Fibroblast of lung (primary cell): ENCODE measurements around the gene DNAH3. TPM values are rescaled to one million over a fixed set of nuclear protein-coding genes. Genes with fewer than 3 reads are reported as not detected.

Experiments used
- DNase-seq, 2 donors: peaks; one replicate each; pipeline versions ENCODE4 v3.0.0 to v3.0.0-alpha.2; 2010; ENCODE audit warnings: low read depth in 2 of 2
- H2AFZ ChIP-seq: 2 replicates; pipeline ENCODE4 v1.5.1; 2012; ENCODE audit warnings: low read length, control low read depth, inconsistent platforms
- H3K27ac ChIP-seq: 2 replicates; pipeline ENCODE4 v1.5.1; 2011; ENCODE audit warnings: low read length, control low read depth; ENCODE audit not compliant: insufficient read depth
- H3K27me3 ChIP-seq: 2 replicates; pipeline ENCODE4 v1.5.1; 2011; ENCODE audit warnings: mild to moderate bottlenecking, low read length; ENCODE audit not compliant: control insufficient read depth, insufficient read depth
- H3K36me3 ChIP-seq: 2 replicates; pipeline ENCODE4 v1.5.1; 2011; ENCODE audit warnings: low read length; ENCODE audit not compliant: control insufficient read depth, insufficient read depth
- H3K4me1 ChIP-seq: 2 replicates; pipeline ENCODE4 v1.5.1; 2011; ENCODE audit warnings: low read length; ENCODE audit not compliant: control insufficient read depth, insufficient read depth; ENCODE audit errors: extremely low read depth
- H3K4me2 ChIP-seq: 2 replicates; pipeline ENCODE4 v1.5.1; 2011; ENCODE audit warnings: low read length, control low read depth; ENCODE audit not compliant: insufficient read depth; ENCODE audit errors: extremely low read depth
- H3K4me3 ChIP-seq, 4 experiments: fragments of 200-600 bp in 1 of 4; sonication (generic) in 1 of 4; replicated peaks in 1 of 4; 2 replicates each; pipeline ENCODE4 v1.5.1; 2011 to 2016; ENCODE audit warnings: low read length in 4 of 4, low read depth in 3 of 4, mild to moderate bottlenecking in 3 of 4, control low read depth in 2 of 4, inconsistent platforms in 1 of 4, mixed read lengths in 1 of 4; ENCODE audit not compliant: insufficient read depth in 1 of 4; ENCODE audit errors: control extremely low read depth in 1 of 4
- H3K79me2 ChIP-seq: 2 replicates; pipeline ENCODE4 v1.5.1; 2012; ENCODE audit warnings: mild to moderate bottlenecking, low read length, inconsistent platforms; ENCODE audit not compliant: control insufficient read depth, insufficient read depth
- H3K9ac ChIP-seq: 2 replicates; pipeline ENCODE4 v1.5.1; 2011; ENCODE audit warnings: mild to moderate bottlenecking, low read length, control low read depth; ENCODE audit not compliant: insufficient read depth
- H3K9me3 ChIP-seq: 2 replicates; pipeline ENCODE4 v1.5.1; 2012; ENCODE audit warnings: low read depth, low read length; ENCODE audit not compliant: control insufficient read depth, insufficient read depth
- H4K20me1 ChIP-seq: 2 replicates; pipeline ENCODE4 v1.5.1; 2011; ENCODE audit warnings: low read length; ENCODE audit not compliant: control insufficient read depth, insufficient read depth; ENCODE audit errors: extremely low read depth
- CTCF ChIP-seq, 2 donors: IDR thresholded peaks in 1 of 2; conservative IDR thresholded peaks in 1 of 2; 1 replicate in 1 of 2; 2 replicates in 1 of 2; pipeline ENCODE4 v1.5.1; 2011 to 2012; ENCODE audit warnings: low read length in 2 of 2, control low read depth in 1 of 2, inconsistent platforms in 1 of 2, low read depth in 1 of 2, mild to moderate bottlenecking in 1 of 2
- EZH2 ChIP-seq: IDR thresholded peaks from 2 replicates; pipeline ENCODE4 v1.5.1; 2012; ENCODE audit warnings: low read length, control low read depth, mild to moderate bottlenecking; ENCODE audit errors: missing control alignments
- polyA plus RNA-seq, 2 donors: library from polyadenylated mRNA; depleted of rRNA in 1 of 2; stranded (reverse) in 1 of 2; unstranded in 1 of 2; fragments of >200 nt; gene quantifications; 2 replicates each; pipeline ENCODE4 v1.2.1, GENCODE V29; 2011 to 2012; ENCODE audit warnings: missing spikeins in 1 of 2
- total RNA-seq: library from RNA; depleted of rRNA; stranded (reverse); fragments of >200 nt; gene quantifications from 2 replicates; pipeline ENCODE4 v1.2.1, GENCODE V29; 2014

The DNAH3 gene
- total and polyA plus RNA-seq, 2 donors (not counting 1 experiment from before 2014, with no cell fraction given), result not detected

- DNase-seq, result no peak
- no peak overlapping the region for H2AFZ ChIP-seq
- H3K36me3 ChIP-seq, result no peaks in the 10 kb centered on the region
- no peaks in the 10 kb centered on the region for H3K79me2 ChIP-seq
- TF ChIP-seq EZH2 (no peak), CTCF (conservative IDR thresholded peaks at IDR 0.05 in 1 of 2, IDR thresholded peaks at IDR 0.05 in 1 of 2; ENCODE audit: low read depth in 1 of 2, low read length in 2 of 2) (no peak)
- peaks cover 5% of the 10 kb centered on the region for H3K27me3 ChIP-seq
- no peaks in the 10 kb centered on the region for H3K9me3 ChIP-seq
- H3K9ac ChIP-seq, result no peak overlapping the region
- no peaks in the 10 kb centered on the region for H4K20me1 ChIP-seq
- H3K4me2 ChIP-seq, result no peak overlapping the region
- H3K4me3 ChIP-seq, result no peak overlapping the region
- no peaks in the 10 kb centered on the region for H3K4me1 ChIP-seq
- H3K27ac ChIP-seq, result no peak overlapping the region
Measured at GRCh38 chr16:21009815-21010214, 140.8 kb downstream of the DNAH3 start.

GRCh38 chr16:21005008-21005407, 145.6 kb downstream of the DNAH3 start:
- H3K4me3 ChIP-seq, result no peak overlapping the region
- no peak overlapping the region for H3K27ac ChIP-seq
- no peak overlapping the region for H2AFZ ChIP-seq
- no peak overlapping the region for H3K9ac ChIP-seq
- no peak for DNase-seq
- H3K4me1 ChIP-seq, result no peaks in the 10 kb centered on the region
- H4K20me1 ChIP-seq, result peaks cover 2% of the 10 kb centered on the region
- no peaks in the 10 kb centered on the region for H3K36me3 ChIP-seq
- peaks cover 5% of the 10 kb centered on the region for H3K27me3 ChIP-seq
- no peak overlapping the region for H3K4me2 ChIP-seq
- TF ChIP-seq EZH2, result no peak
- TF ChIP-seq CTCF (conservative IDR thresholded peaks at IDR 0.05 in 1 of 2, IDR thresholded peaks at IDR 0.05 in 1 of 2; ENCODE audit: low read depth in 1 of 2, low read length in 2 of 2), result no peak
- no peaks in the 10 kb centered on the region for H3K9me3 ChIP-seq
- no peaks in the 10 kb centered on the region for H3K79me2 ChIP-seq

GRCh38 chr16:21001262-21001661, 149.4 kb downstream of the DNAH3 start:
- peak; percentile 1 to 27 for DNase-seq
- Histone ChIP-seq H3K4me1 (no peaks in the 10 kb centered on the region), H2AFZ (no peak overlapping the region), H3K27me3 (peaks cover 2% of the 10 kb centered on the region), H3K4me2 (no peak overlapping the region), H3K4me3 (no peak overlapping the region), H3K79me2 (no peaks in the 10 kb centered on the region), H3K9ac (no peak overlapping the region), H4K20me1 (peaks cover 2% of the 10 kb centered on the region), H3K36me3 (no peaks in the 10 kb centered on the region), H3K27ac (no peak overlapping the region), H3K9me3 (no peaks in the 10 kb centered on the region)
- peak in 1 of 2 donors; percentile 55 for TF ChIP-seq CTCF (conservative IDR thresholded peaks at IDR 0.05 in 1 of 2, IDR thresholded peaks at IDR 0.05 in 1 of 2; ENCODE audit: low read depth in 1 of 2, low read length in 2 of 2)
- no peak for TF ChIP-seq EZH2
